Activated CD8-positive, alpha-beta T cell treated with anti-CD3 and anti-CD28 coated beads for 36 hours (primary cell): ENCODE data around the gene FBN2. TPM values are rescaled to one million over a fixed set of nuclear protein-coding genes. Genes with fewer than 3 reads are reported as not detected.

Experiments used
- ATAC-seq: fragments of 200-7000 bp; cut with Tn5 transposase; one replicate; pipeline ENCODE4 v1.10.0; 2021; ENCODE audit warnings: mild to moderate bottlenecking, moderate library complexity
- CTCF ChIA-PET: fragments of 350-600 bp; sonication (Branson Sonifier 250); formaldehyde crosslinking; loops from one replicate; lab custom pipeline; 2021; ENCODE audit warnings: antibody characterized with exemption; lab: Charles Lee
- POLR2A ChIA-PET: fragments of 350-600 bp; sonication (Branson Sonifier 250); formaldehyde crosslinking; loops from one replicate; lab custom pipeline; 2021; ENCODE audit warnings: antibody characterized with exemption; lab: Charles Lee
- DNase-seq: peaks from one replicate; pipeline ENCODE4 v3.0.0-alpha.2; 2020
- H3K27ac Mint-ChIP-seq: one replicate; pipeline ENCODE4 v1.8.0; 2021; ENCODE audit warnings: mild to moderate bottlenecking, mixed read lengths
- H3K27me3 Mint-ChIP-seq: one replicate; pipeline ENCODE4 v1.8.0; 2021; ENCODE audit warnings: mixed read lengths
- H3K36me3 Mint-ChIP-seq: one replicate; pipeline ENCODE4 v1.8.0; 2021; ENCODE audit warnings: low read depth, mixed read lengths
- H3K4me1 Mint-ChIP-seq: one replicate; pipeline ENCODE4 v1.8.0; 2021; ENCODE audit warnings: low read depth, mixed read lengths
- H3K4me3 Mint-ChIP-seq: one replicate; pipeline ENCODE4 v1.8.0; 2021; ENCODE audit warnings: mild to moderate bottlenecking, moderate library complexity, mixed read lengths
- H3K9me3 Mint-ChIP-seq: one replicate; pipeline ENCODE4 v1.8.0; 2021; ENCODE audit warnings: mixed read lengths
- intact Hi-C: fragments of 100-400 bp; cut with micrococcal nuclease; formaldehyde crosslinking; loops from one replicate; pipeline ENCODE4 v1.10.0; 2022
- total RNA-seq, 2 experiments: library from RNA; stranded (reverse); gene quantifications; one replicate each; pipeline ENCODE4 v1.2.3, GENCODE V29; 2021
- TF ChIP-seq, protein P1 (sequence below): fragments of 200-600 bp; IDR thresholded peaks from one replicate; pipeline ENCODE4 v1.8.0; 2022; ENCODE audit warnings: antibody characterized with exemption, mild to moderate bottlenecking

Gene FBN2
- total RNA-seq, 2 experiments from 2014 or later = not detected

DNA sequence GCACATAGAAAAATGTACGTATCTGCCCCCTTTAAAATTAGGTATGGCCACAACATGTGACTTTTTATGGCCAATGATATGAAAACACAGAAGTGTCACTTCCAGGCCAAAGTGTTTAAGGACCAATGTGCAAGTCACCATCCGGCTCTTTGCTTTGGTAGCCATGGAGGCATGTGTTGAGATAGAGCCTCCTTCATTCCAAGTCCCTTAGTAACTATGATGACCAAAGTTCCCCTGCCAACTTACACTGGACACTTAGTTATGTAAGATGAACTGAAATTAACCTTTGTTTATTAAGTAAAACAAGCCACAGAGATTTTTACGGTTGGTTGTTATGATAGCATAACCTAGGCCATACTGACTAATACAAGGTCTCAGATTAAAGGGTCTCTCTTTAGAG is 51.0 kb downstream of the FBN2 start:
- TF ChIP-seq, protein P1, sequence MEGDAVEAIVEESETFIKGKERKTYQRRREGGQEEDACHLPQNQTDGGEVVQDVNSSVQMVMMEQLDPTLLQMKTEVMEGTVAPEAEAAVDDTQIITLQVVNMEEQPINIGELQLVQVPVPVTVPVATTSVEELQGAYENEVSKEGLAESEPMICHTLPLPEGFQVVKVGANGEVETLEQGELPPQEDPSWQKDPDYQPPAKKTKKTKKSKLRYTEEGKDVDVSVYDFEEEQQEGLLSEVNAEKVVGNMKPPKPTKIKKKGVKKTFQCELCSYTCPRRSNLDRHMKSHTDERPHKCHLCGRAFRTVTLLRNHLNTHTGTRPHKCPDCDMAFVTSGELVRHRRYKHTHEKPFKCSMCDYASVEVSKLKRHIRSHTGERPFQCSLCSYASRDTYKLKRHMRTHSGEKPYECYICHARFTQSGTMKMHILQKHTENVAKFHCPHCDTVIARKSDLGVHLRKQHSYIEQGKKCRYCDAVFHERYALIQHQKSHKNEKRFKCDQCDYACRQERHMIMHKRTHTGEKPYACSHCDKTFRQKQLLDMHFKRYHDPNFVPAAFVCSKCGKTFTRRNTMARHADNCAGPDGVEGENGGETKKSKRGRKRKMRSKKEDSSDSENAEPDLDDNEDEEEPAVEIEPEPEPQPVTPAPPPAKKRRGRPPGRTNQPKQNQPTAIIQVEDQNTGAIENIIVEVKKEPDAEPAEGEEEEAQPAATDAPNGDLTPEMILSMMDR = no peak
- no peak for ATAC-seq
- Mint-ChIP-seq H3K4me1 (no peaks in the 10 kb centered on the region), H3K9me3 (no peaks in the 10 kb centered on the region), H3K27me3 (no peaks in the 10 kb centered on the region), H3K36me3 (no peaks in the 10 kb centered on the region), H3K27ac (no peak overlapping the region), H3K4me3 (no peak overlapping the region)
- intact Hi-C loops = no loop called here
- ChIA-PET POLR2A (no interaction called here), CTCF (no interaction called here)
- DNase-seq = no peak

DNA sequence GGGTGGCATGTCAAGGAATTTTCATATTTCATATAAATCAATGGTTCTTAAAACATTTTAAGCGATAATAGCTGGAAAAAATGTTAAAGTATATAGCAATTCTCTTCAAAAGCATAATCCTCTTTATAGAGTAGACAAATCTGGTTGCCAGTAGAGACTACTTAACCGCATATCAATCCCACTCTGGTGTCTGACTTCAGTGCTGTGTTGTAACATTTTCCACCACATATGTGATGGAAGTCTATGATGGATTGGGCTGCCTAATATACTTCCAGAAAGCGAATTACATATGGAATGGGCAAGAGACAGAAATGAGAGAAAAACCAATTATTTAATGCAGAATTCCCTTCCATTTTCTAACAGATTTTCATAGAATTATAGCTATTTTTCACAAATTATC is 54.3 kb downstream of the FBN2 start:
- ChIA-PET CTCF (no interaction called here), POLR2A (no interaction called here)
- DNase-seq = no peak

DNA sequence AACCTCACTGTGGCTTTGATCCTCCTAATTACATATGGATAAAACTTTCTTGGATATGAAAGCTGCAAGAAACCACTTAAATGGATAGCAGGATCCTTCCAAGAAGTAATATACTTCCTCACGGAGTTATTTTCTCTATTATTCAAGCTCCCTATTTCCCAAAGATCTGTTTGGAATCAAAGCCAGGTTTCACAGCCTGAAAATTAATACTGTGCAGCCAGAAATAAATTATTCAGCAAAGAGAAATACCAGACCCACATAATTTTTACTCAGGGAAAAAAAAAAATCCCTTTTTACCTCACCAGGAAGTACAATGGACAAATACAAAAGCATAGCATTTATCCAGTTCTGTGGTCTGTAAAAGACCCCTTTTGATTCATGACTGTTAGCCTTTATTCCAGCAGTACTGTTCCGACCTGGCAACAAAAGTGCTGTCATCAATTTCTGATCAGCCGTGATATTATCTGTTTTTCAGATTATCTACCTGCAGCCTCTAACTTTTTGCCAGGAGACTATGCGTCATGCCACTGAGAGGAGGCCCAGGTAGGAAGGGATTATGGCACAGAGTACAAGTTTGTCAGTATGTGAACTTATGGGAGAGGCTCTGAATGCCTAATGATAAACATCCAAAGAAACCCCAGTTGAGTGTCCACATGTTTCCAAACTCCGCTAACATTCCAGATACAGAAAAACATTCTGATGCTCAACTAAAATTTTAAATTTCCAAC is 57.0 kb downstream of the FBN2 start:
- CTCF ChIA-PET = no interaction called here
- POLR2A ChIA-PET = no interaction called here

More for the DNA sequence above, 54.3 kb downstream of the FBN2 start:
- no peak overlapping the region for H3K4me3 Mint-ChIP-seq
- H3K4me1 Mint-ChIP-seq = no peaks in the 10 kb centered on the region
- H3K9me3 Mint-ChIP-seq = no peaks in the 10 kb centered on the region
- no peak overlapping the region for H3K27ac Mint-ChIP-seq
- no peaks in the 10 kb centered on the region for H3K27me3 Mint-ChIP-seq
- TF ChIP-seq, protein P1 = no peak
- ATAC-seq = no peak
- no peaks in the 10 kb centered on the region for H3K36me3 Mint-ChIP-seq
- intact Hi-C loops = no loop called here

DNA sequence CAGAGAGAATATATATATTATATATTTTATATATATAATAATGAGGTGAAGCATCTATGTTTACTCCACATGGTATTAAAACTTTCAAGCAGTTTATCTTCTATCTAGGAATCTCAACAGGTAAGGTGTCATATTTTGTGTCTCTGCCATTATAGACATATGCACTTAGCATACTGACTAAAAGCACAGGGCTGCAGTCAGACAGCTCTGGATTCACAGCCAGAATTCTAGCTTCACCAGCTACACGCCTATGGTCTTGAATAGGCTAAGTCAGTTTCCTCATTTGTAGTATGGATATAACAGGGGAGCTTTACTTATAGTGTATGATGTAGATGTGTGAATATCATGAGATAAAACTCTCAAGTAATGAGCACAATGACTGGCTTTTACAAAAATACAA is 57.9 kb downstream of the FBN2 start:
- H3K27me3 Mint-ChIP-seq = no peaks in the 10 kb centered on the region
- H3K4me3 Mint-ChIP-seq = no peak overlapping the region
- POLR2A ChIA-PET = no interaction called here
- no peak overlapping the region for H3K27ac Mint-ChIP-seq
- CTCF ChIA-PET = no interaction called here
- no peaks in the 10 kb centered on the region for H3K4me1 Mint-ChIP-seq
- no peak for DNase-seq
- no peaks in the 10 kb centered on the region for H3K9me3 Mint-ChIP-seq
- H3K36me3 Mint-ChIP-seq = no peaks in the 10 kb centered on the region
- intact Hi-C loops = no loop called here
- no peak for ATAC-seq
- TF ChIP-seq, protein P1 = no peak

More for the DNA sequence above, 57.0 kb downstream of the FBN2 start:
- intact Hi-C loops = no loop called here
- Mint-ChIP-seq H3K27ac (no peak overlapping the region), H3K36me3 (no peaks in the 10 kb centered on the region), H3K9me3 (no peaks in the 10 kb centered on the region), H3K27me3 (no peaks in the 10 kb centered on the region), H3K4me3 (no peak overlapping the region), H3K4me1 (no peaks in the 10 kb centered on the region)
- TF ChIP-seq, protein P1 = no peak
- DNase-seq (no peak), ATAC-seq (no peak)

DNA sequence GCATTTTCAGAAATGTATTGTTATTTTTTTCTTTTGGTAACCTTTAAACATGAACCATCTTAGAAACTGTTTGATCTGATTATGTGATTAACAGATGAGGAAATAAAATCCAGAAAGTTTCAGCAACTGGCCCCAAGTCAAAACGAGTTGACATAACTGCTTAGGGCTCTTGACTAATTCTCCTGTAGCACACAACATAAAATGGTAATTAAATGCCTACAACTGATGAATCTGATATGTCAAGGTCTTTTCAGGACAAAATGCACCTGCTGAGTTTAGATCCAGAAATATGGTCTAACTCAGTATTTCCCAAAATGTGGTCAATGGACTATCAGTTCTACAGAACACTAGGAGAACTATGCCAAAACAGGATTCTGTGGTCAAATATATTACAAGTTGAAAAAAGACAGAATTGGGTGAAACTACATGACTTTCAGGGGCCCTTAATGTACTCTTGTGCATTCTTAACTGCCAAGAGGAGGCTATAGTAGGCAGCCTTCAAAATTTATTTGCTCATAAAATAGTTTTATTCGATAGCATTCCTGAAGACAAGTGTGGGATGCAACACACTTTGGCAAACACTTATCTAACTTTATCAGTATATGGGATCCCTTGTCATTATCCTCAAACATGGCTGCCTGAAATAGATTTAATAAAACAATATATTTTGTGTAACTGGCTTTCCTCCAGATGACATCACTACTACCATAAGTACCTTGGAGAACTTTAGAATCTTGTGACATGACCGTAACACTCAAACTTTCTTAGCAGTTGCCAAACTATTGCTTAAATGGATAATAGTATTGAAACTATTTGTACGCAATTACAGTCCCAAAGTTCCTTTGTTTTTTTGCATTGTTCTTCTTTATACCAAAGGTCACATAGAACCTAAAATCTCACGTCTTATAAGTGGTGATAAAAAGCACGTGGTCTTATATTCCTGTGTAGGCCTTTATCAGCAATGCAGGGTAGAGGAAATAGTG is 59.4 kb downstream of the FBN2 start:
- intact Hi-C loops = no loop called here
- Mint-ChIP-seq H3K4me1 (no peaks in the 10 kb centered on the region), H3K27me3 (no peaks in the 10 kb centered on the region), H3K4me3 (no peak overlapping the region), H3K36me3 (no peaks in the 10 kb centered on the region), H3K27ac (no peak overlapping the region), H3K9me3 (no peaks in the 10 kb centered on the region)
- ChIA-PET POLR2A (no interaction called here), CTCF (no interaction called here)
- TF ChIP-seq, protein P1 = no peak
- DNase-seq (no peak), ATAC-seq (no peak)
